Measurements from ENCODE around the gene ART3.

DNA sequence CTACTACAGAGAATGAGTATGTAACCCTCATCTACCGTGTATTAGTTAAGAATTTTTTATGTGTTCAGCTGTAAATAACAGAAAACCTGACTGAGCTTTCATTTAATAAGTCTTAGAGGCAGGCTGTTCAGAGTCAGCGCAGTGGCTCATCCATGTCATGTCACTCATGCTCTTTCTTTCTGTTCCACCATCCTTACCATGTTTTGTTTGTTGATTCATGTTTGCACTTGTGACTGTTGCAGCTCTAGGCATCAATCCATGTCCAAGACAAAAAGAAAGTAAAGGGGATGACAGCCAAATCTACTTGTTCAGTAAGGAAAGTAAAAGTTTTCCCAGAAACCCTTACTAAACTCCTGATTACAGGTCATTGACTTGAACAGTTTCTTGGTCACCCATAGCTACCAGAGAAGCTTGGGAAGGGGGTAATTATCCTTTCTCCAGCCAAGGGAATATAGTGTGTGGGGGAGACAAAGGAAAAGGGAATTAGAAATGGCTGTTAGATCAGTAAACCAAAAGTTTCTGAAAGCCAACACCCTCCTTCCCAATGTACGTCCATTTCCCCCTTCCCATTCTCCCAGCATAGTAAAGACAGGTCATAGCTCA, 9.0 kb downstream of the ART3 start:
- TF ChIP-seq, protein P1, sequence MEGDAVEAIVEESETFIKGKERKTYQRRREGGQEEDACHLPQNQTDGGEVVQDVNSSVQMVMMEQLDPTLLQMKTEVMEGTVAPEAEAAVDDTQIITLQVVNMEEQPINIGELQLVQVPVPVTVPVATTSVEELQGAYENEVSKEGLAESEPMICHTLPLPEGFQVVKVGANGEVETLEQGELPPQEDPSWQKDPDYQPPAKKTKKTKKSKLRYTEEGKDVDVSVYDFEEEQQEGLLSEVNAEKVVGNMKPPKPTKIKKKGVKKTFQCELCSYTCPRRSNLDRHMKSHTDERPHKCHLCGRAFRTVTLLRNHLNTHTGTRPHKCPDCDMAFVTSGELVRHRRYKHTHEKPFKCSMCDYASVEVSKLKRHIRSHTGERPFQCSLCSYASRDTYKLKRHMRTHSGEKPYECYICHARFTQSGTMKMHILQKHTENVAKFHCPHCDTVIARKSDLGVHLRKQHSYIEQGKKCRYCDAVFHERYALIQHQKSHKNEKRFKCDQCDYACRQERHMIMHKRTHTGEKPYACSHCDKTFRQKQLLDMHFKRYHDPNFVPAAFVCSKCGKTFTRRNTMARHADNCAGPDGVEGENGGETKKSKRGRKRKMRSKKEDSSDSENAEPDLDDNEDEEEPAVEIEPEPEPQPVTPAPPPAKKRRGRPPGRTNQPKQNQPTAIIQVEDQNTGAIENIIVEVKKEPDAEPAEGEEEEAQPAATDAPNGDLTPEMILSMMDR (IDR thresholded peaks at IDR 0.05): no peak
- no peak for TF ChIP-seq POLR2A (IDR thresholded peaks at IDR 0.05)
- TF ChIP-seq EP300 (IDR thresholded peaks at IDR 0.05): no peak

All from tibial nerve (tissue), 4 donors.